GM15510 (cell line): ENCODE measurements around the gene PMF1.

Source experiments
- POLR2A ChIP-seq: IDR thresholded peaks from 3 replicates; pipeline ENCODE4 v1.6.1; 2011; ENCODE audit warnings: borderline replicate concordance; ENCODE audit not compliant: insufficient read length; ENCODE audit errors: extremely low read depth

Gene PMF1

GRCh38 chr1:156232201-156232894, 19.5 kb downstream of the PMF1 start:
- TF ChIP-seq POLR2A: no peak

GRCh38 chr1:156233426-156234127, 20.8 kb downstream of the PMF1 start:
- TF ChIP-seq POLR2A: no peak

- no peak for TF ChIP-seq POLR2A
Observed at GRCh38 chr1:156236164-156236563, 23.4 kb downstream of the PMF1 start.

DNA sequence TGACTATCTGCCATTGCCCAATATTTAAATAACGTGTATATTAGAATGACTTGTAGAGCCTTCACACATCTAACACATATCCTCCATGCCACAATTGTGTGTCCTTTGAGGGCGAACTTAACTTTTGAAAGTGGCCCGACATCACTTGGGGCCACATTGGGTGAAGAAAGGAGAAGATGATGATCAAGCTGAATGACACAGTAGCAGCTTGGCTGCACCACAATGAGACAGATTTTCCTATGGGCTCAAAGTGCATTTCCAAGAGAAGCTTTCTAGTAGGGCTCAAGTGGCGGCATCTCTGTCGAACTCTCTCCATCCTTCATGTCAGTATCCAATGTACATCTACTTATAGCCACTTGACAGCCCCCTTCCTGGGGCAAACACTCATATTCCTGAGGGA, 25.4 kb downstream of the PMF1 start:
- no peak for TF ChIP-seq POLR2A

- no peak for TF ChIP-seq POLR2A
Observed at GRCh38 chr1:156241311-156241811, 28.6 kb downstream of the PMF1 start.

- TF ChIP-seq POLR2A: no peak
Observed at GRCh38 chr1:156241926-156242325, 29.1 kb downstream of the PMF1 start, which contains the start of gene BGLAP. BGLAP (plus strand) TSS chr1:156242184; CDS start chr1:156242232, 48 bp downstream.

DNA sequence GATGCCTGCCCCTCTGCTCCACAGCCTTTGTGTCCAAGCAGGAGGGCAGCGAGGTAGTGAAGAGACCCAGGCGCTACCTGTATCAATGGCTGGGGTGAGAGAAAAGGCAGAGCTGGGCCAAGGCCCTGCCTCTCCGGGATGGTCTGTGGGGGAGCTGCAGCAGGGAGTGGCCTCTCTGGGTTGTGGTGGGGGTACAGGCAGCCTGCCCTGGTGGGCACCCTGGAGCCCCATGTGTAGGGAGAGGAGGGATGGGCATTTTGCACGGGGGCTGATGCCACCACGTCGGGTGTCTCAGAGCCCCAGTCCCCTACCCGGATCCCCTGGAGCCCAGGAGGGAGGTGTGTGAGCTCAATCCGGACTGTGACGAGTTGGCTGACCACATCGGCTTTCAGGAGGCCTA, 29.9 kb downstream of the PMF1 start:
- no peak for TF ChIP-seq POLR2A

- TF ChIP-seq POLR2A: no peak
Observed at GRCh38 chr1:156244126-156244525, 31.3 kb downstream of the PMF1 start.

- no peak for TF ChIP-seq POLR2A
Observed at GRCh38 chr1:156244712-156245111, 31.9 kb downstream of the PMF1 start.

- no peak for TF ChIP-seq POLR2A
Observed at GRCh38 chr1:156245451-156246232, 32.8 kb downstream of the PMF1 start.

- no peak for TF ChIP-seq POLR2A
Observed at GRCh38 chr1:156246241-156246780, 33.5 kb downstream of the PMF1 start.

DNA sequence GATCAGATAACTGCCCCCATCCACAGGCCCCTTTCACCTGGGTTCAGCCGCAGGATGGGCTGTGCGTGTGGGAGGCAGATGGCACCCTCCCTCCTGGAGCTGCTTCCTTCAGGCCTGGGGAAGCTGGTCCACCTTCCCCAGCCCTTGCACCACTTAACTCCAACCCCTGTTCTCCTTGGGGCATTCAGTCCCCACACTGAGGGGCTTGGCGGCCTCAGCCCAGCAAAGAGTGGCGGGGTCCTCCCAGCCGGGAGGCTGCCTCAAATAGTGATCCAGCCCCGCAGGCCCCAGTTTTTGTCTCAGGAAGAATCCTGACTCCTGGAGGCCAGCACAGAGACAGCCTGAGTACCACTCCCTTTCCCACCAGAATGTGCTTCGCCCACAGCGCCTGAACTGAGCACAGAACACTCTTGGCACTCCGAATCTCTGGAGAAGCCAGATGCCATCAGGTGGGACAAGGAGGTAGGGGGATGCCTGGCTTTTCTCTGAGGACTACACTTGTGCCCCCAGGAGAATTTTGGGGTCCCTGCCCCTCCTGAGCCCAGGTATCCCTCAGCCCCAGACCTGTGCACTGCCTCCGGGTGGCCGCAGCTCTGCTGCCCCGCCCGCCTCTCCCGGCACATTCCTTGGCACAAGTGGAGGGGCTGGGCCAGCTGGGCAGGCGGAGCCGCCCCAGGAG, 34.1 kb downstream of the PMF1 start:
- no peak for TF ChIP-seq POLR2A

- no peak for TF ChIP-seq POLR2A
Observed at GRCh38 chr1:156247460-156248322, 34.9 kb downstream of the PMF1 start, which contains the start of gene PAQR6. PAQR6 (minus strand) TSS chr1:156248056; CDS start chr1:156246731, 1,325 bp downstream.

- TF ChIP-seq POLR2A: no peak
Observed at GRCh38 chr1:156248323-156248683, 35.5 kb downstream of the PMF1 start.

DNA sequence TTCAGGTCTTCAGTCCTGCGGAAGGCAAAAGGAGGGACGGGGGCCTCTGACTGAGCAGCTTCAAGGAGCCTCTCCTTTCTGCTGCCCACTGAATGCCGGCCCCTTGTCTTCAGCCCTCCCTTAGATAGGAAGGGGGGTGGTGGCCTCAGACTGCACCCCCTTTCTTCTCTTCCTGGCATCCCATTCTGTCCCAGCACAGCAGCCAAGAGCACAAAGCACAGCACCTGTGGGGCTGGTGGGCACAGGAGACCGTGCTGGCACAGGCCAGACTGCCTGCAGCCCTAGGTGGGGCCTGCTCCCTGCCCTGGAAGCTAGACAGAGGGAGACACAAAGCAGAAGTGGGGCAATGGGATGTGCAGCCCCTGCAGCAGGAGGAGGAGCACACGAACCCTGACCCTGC, 36.8 kb downstream of the PMF1 start:
- TF ChIP-seq POLR2A: no peak
